ENCODE results near the gene CSRP1.
"Not testable (repeated sequence)": the region's sequence is repeated elsewhere in the genome, so short reads cannot be mapped to it uniquely, and the experiment has no call there.

The CSRP1 gene

GRCh38 chr1:201528631-201529252 lies 21.8 kb upstream of the CSRP1 start:
- no peaks in the 10 kb centered on the region for H3K4me1 Mint-ChIP-seq (ENCODE audit: low read depth)
- no peak overlapping the region for H3K27ac Mint-ChIP-seq
- peaks cover 16% of the 10 kb centered on the region for H3K36me3 Mint-ChIP-seq
- H3K9me3 Mint-ChIP-seq (ENCODE audit: low read depth) = no peaks in the 10 kb centered on the region
- no peaks in the 10 kb centered on the region for H3K27me3 Mint-ChIP-seq
- no peak overlapping the region for H3K4me3 Mint-ChIP-seq

- no peaks in the 10 kb centered on the region for H3K27me3 Mint-ChIP-seq
- no peak overlapping the region for H3K27ac Mint-ChIP-seq
- no peaks in the 10 kb centered on the region for H3K4me1 Mint-ChIP-seq (ENCODE audit: low read depth)
- H3K36me3 Mint-ChIP-seq = peaks cover 14% of the 10 kb centered on the region
- no peak overlapping the region for H3K4me3 Mint-ChIP-seq
- no peaks in the 10 kb centered on the region for H3K9me3 Mint-ChIP-seq (ENCODE audit: low read depth)
These were observed 21.0 kb upstream of the CSRP1 start for GRCh38 chr1:201527879-201528278.

DNA sequence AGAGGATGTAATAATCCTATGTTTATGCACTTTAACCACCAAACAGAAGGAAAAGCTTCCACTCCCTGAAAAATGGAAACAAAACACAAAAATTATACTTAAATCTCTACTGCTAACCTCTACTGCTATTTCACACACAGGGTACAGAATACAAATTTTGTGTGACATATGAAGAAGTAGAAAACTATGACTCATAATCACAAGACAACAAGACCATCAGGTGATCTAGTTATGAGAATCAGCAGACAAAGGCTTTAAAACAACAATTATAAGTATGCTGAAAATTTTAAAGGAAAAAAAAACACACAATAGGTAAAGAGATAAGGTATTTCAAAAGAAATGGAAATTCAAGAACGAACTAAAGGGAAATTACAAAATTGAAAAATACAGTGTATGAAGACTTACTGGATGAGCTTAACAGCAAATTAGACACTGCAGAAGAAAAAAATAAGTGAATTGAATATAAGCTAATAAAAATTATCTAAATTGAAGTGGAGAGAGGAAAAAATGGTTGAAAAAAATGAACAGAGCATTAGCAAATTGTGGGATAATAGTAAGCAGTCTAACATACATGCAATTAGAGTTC lies 18.4 kb upstream of the CSRP1 start:
- Mint-ChIP-seq H3K27ac (no peak overlapping the region), H3K9me3 (ENCODE audit: low read depth) (no peaks in the 10 kb centered on the region), H3K4me3 (no peak overlapping the region)

DNA sequence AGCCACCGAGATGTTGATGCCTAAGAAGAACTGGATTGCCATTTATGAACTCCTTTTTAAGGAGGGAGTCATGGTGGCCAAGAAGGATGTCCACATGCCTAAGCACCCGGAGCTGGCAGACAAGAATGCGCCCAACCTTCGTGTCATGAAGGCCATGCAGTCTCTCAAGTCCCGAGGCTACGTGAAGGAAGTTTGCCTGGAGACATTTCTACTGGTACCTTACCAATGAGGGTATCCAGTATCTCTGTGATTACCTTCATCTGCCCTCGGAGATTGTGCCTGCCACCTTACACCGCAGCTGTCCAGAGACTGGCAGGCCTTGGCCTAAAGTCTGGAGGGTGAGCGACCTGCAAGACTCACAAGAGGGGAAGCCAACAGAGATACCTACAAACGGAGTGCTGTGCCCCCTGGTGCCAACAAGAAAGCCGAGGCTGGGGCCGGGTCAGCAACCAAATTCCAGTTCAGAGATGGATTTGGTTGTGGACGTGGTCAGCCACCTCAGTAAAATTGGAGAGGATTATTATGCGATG lies 13.2 kb upstream of the CSRP1 start:
- H3K27ac Mint-ChIP-seq; H3K27me3 Mint-ChIP-seq; H3K4me3 Mint-ChIP-seq; H3K4me1 Mint-ChIP-seq (ENCODE audit: low read depth); H3K9me3 Mint-ChIP-seq (ENCODE audit: low read depth): not testable (repeated sequence)
- peaks cover 14% of the 10 kb centered on the region for H3K36me3 Mint-ChIP-seq

More for the DNA sequence above, 18.4 kb upstream of the CSRP1 start:
- H3K4me1 Mint-ChIP-seq (ENCODE audit: low read depth) = no peaks in the 10 kb centered on the region
- peaks cover 16% of the 10 kb centered on the region for H3K36me3 Mint-ChIP-seq
- H3K27me3 Mint-ChIP-seq = no peaks in the 10 kb centered on the region

- H3K36me3 Mint-ChIP-seq = peaks cover 9% of the 10 kb centered on the region
- no peak overlapping the region for H3K4me3 Mint-ChIP-seq
- H3K9me3 Mint-ChIP-seq (ENCODE audit: low read depth) = no peaks in the 10 kb centered on the region
- peaks cover 3% of the 10 kb centered on the region for H3K4me1 Mint-ChIP-seq (ENCODE audit: low read depth)
- H3K27me3 Mint-ChIP-seq = no peaks in the 10 kb centered on the region
- H3K27ac Mint-ChIP-seq = no peak overlapping the region
These were observed 11.1 kb upstream of the CSRP1 start for GRCh38 chr1:201518071-201518470.

DNA sequence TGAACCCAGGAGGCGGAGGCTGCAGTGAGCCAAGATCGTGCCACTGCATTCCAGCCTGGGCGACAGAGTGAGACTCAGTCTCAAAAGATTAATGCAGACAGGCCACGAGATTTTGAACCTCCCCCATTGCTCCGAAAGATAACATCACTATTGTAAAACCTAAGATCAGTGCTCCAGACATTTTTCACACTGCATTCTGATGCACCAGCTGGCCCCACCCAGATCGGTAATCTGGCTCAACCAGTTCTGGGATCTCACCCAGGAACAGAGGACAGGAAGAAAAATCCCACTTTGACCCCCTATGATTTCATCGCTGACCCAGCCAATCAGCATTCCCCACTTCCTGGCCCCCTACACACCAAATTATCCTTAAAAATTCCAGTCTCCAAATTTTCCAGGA lies 10.7 kb upstream of the CSRP1 start:
- no peak overlapping the region for H3K4me3 Mint-ChIP-seq
- no peak overlapping the region for H3K27ac Mint-ChIP-seq
- H3K27me3 Mint-ChIP-seq = no peaks in the 10 kb centered on the region
- peaks cover 9% of the 10 kb centered on the region for H3K36me3 Mint-ChIP-seq
- H3K4me1 Mint-ChIP-seq (ENCODE audit: low read depth) = peaks cover 3% of the 10 kb centered on the region
- H3K9me3 Mint-ChIP-seq (ENCODE audit: low read depth) = no peaks in the 10 kb centered on the region

DNA sequence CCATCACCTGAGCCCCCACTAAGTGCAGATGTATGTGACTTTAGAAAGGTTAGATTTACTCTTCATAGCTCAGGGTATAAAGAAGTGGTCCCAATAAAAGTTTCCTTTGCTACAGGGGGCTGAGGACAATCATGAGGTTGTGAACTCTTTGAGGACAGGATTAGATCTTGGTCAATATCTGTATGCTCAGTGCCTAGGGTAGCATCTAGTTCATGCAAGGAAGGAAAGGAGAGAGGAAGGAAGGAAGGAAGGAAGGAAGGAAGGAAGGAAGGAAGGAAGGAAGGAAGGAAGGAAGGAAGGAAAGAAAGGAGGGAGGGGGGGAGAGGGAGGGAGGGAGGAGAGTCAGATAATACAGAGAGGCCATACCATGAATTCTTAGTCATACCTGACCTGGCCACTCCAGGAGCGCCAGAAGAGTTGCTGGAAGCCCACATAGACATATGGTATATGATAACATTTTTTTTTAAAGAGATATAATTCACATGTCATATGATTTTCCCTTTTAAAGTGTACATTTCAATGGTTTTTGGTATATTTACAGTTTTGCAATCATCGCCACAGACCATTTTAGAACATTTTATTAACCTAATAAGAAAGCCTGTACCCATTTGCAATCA lies 9.7 kb upstream of the CSRP1 start:
- Mint-ChIP-seq H3K4me3 (no peak overlapping the region), H3K27ac (no peak overlapping the region), H3K9me3 (ENCODE audit: low read depth) (no peaks in the 10 kb centered on the region), H3K4me1 (ENCODE audit: low read depth) (peaks cover 3% of the 10 kb centered on the region), H3K27me3 (no peaks in the 10 kb centered on the region), H3K36me3 (peaks cover 4% of the 10 kb centered on the region)

DNA sequence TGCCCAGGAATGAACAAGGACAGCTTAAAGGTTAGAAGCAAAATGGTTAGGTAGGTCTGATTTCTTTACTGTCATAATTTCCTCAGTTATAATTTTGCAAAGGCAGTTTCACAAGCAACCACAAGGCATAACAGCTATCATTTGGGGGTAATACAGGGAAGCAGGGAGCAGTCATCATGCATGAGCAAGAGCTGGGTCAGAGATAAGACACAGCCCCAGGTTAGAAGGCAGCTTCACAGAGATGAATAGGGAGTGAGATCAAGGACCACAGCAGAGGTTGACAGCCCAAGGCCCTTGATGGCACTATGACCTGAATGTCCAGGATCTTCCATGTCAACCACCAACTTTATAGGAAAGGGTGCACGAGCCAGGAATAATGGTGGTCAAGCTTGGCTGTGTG lies 9.0 kb upstream of the CSRP1 start:
- Mint-ChIP-seq H3K9me3 (ENCODE audit: low read depth) (no peaks in the 10 kb centered on the region), H3K27me3 (no peaks in the 10 kb centered on the region), H3K27ac (no peak overlapping the region), H3K36me3 (peaks cover 3% of the 10 kb centered on the region), H3K4me3 (no peak overlapping the region), H3K4me1 (ENCODE audit: low read depth) (peaks cover 3% of the 10 kb centered on the region)

GRCh38 chr1:201515062-201515750 lies 8.3 kb upstream of the CSRP1 start:
- no peak overlapping the region for H3K4me3 Mint-ChIP-seq

GRCh38 chr1:201514466-201514865 lies 7.5 kb upstream of the CSRP1 start:
- H3K27me3 Mint-ChIP-seq = no peaks in the 10 kb centered on the region
- no peaks in the 10 kb centered on the region for H3K9me3 Mint-ChIP-seq (ENCODE audit: low read depth)
- no peaks in the 10 kb centered on the region for H3K36me3 Mint-ChIP-seq
- H3K27ac Mint-ChIP-seq = no peak overlapping the region
- H3K4me3 Mint-ChIP-seq = no peak overlapping the region
- H3K4me1 Mint-ChIP-seq (ENCODE audit: low read depth) = peaks cover 5% of the 10 kb centered on the region

More at GRCh38 chr1:201515062-201515750, 8.3 kb upstream of the CSRP1 start:
- Mint-ChIP-seq H3K27ac (no peak overlapping the region), H3K4me1 (ENCODE audit: low read depth) (peaks cover 3% of the 10 kb centered on the region), H3K9me3 (ENCODE audit: low read depth) (no peaks in the 10 kb centered on the region), H3K36me3 (peaks cover under 1% of the 10 kb centered on the region), H3K27me3 (no peaks in the 10 kb centered on the region)

- Mint-ChIP-seq H3K27ac (no peak overlapping the region), H3K4me1 (ENCODE audit: low read depth) (peaks cover 10% of the 10 kb centered on the region), H3K4me3 (no peak overlapping the region), H3K9me3 (ENCODE audit: low read depth) (no peaks in the 10 kb centered on the region), H3K27me3 (no peaks in the 10 kb centered on the region), H3K36me3 (no peaks in the 10 kb centered on the region)
These were observed 6.7 kb upstream of the CSRP1 start for GRCh38 chr1:201513498-201514243.

DNA sequence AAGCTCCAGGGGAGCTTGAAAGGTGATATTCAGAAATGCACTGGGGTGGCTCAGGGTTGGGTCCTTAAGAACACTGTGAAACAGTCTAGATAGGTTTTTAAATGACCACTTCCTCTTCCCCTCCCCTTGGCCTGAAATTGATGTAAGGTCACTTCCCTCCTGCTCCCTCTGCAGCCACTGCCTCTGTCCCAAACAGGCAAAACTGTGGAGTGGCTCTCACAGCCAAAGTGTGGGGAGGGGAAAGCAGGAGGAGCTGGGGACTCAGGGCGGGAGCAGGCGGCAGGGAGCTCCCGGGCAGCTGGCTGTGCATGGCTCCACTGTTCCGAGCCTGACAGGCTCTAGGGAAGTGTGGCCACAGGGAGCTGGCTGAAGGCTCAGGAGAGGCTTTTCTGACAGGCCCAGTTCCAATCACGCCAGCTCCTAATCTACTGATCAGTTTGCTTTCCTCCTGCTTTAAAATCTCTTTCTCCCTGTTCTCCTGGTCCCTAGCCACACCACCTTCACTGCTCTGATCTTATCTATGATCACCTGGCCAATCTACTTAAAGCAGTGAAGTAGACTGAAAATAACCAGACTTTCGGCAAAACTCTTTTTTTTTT lies 5.1 kb upstream of the CSRP1 start:
- H3K27me3 Mint-ChIP-seq = no peaks in the 10 kb centered on the region
- no peaks in the 10 kb centered on the region for H3K36me3 Mint-ChIP-seq
- no peak overlapping the region for H3K4me3 Mint-ChIP-seq
- H3K27ac Mint-ChIP-seq = no peak overlapping the region
- H3K9me3 Mint-ChIP-seq (ENCODE audit: low read depth) = no peaks in the 10 kb centered on the region
- H3K4me1 Mint-ChIP-seq (ENCODE audit: low read depth) = peaks cover 19% of the 10 kb centered on the region

- Mint-ChIP-seq H3K27me3 (no peaks in the 10 kb centered on the region), H3K36me3 (no peaks in the 10 kb centered on the region), H3K4me1 (ENCODE audit: low read depth) (peaks cover 20% of the 10 kb centered on the region), H3K9me3 (ENCODE audit: low read depth) (no peaks in the 10 kb centered on the region), H3K27ac (no peak overlapping the region), H3K4me3 (no peak overlapping the region)
These were observed 4.5 kb upstream of the CSRP1 start for GRCh38 chr1:201511396-201511940.

DNA sequence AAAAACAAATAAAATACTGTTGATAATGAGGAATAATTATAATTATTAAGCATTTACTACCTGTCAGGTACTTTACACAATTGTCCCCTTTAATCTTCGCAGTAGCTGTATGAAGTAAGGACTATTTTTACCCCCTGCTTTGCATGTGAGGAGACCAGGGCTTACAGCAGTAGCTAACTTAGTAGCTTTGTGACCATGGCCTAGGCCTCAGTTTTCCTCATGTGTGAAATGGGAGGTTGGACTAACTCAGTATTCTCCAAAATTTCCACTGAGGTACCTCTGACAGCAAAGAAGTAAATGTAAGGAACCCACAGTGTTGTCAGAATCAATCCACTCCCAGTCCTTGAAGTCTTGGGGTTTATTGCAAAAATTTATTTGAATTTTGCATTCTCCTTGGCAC lies 3.8 kb upstream of the CSRP1 start:
- H3K36me3 Mint-ChIP-seq = no peaks in the 10 kb centered on the region
- H3K4me3 Mint-ChIP-seq = no peak overlapping the region
- H3K27me3 Mint-ChIP-seq = no peaks in the 10 kb centered on the region
- no peaks in the 10 kb centered on the region for H3K9me3 Mint-ChIP-seq (ENCODE audit: low read depth)
- no peak overlapping the region for H3K27ac Mint-ChIP-seq
- peaks cover 26% of the 10 kb centered on the region for H3K4me1 Mint-ChIP-seq (ENCODE audit: low read depth)
